Endothelial cell of umbilical vein (primary cell): ENCODE data around the gene FLT1. TPM values are rescaled to one million over a fixed set of nuclear protein-coding genes. Genes with fewer than 3 reads are reported as not detected.

ENCODE experiments used
- BruUV-seq: library from RNA; stranded (reverse); fragments of 400-500 nt; replicated peaks from 2 replicates; lab custom pipeline; 2021; lab: Mats Ljungman, UMichigan
- CTCF ChIA-PET: fragments of 300-600, 350-600 bp; sonication (Branson Sonifier 250); formaldehyde crosslinking; loops from one replicate; lab custom pipeline; 2021; ENCODE audit warnings: antibody characterized with exemption, inconsistent platforms; lab: Charles Lee
- POLR2A ChIA-PET: fragments of 300-600, 350-600 bp; sonication (Branson Sonifier 250); formaldehyde crosslinking; loops from one replicate; lab custom pipeline; 2021; ENCODE audit warnings: antibody characterized with exemption, inconsistent platforms; lab: Charles Lee
- DNase-seq: peaks from one replicate; pipeline ENCODE4 v3.0.0-alpha.2; 2011; ENCODE audit warnings: low read depth, low spot score
- FAIRE-seq: peaks from 2 replicates; lab custom pipeline; 2011; peaks lifted over from hg19 to GRCh38; lab: Jason Lieb, UNC
- H2AFZ ChIP-seq: 2 replicates; pipeline ENCODE4 v1.6.0; 2012; ENCODE audit warnings: low read depth, low read length, control low read depth, inconsistent platforms
- H3K27ac ChIP-seq: 2 replicates; pipeline ENCODE4 v1.5.1; 2011; ENCODE audit warnings: low read depth, mild to moderate bottlenecking, control low read depth, low read length, moderate library complexity; ENCODE audit not compliant: insufficient read depth
- H3K27me3 ChIP-seq, 2 experiments: 2 replicates each; pipeline versions ENCODE4 v1.6.0 to v1.6.1; 2011; ENCODE audit warnings: low read length in 2 of 2, mixed read lengths in 1 of 2; ENCODE audit not compliant: control insufficient read depth in 2 of 2, insufficient read depth in 2 of 2
- H3K36me3 ChIP-seq, 2 experiments: 2 replicates in 1 of 2; 3 replicates in 1 of 2; pipeline ENCODE4 v1.5.1; 2011; ENCODE audit warnings: low read length in 2 of 2, mild to moderate bottlenecking in 1 of 2, moderate library complexity in 1 of 2; ENCODE audit not compliant: control insufficient read depth in 2 of 2, insufficient read depth in 2 of 2; ENCODE audit errors: extremely low read depth in 1 of 2
- H3K4me1 ChIP-seq: 3 replicates; pipeline ENCODE4 v1.5.1; 2011; ENCODE audit warnings: mild to moderate bottlenecking, low read length; ENCODE audit not compliant: control insufficient read depth, insufficient read depth; ENCODE audit errors: extremely low read depth
- H3K4me2 ChIP-seq: 2 replicates; pipeline ENCODE4 v1.6.1; 2011; ENCODE audit warnings: low read length, control low read depth, mixed read lengths; ENCODE audit not compliant: insufficient read depth
- H3K4me3 ChIP-seq, 3 experiments: fragments of 200-600 bp in 1 of 3; sonication (generic), shearing (Covaris generic) in 1 of 3; replicated peaks in 1 of 3; 2 replicates each; pipeline ENCODE4 v1.5.1; 2011 to 2016; ENCODE audit warnings: control low read depth in 3 of 3, low read length in 3 of 3, mild to moderate bottlenecking in 2 of 3, inconsistent platforms in 1 of 3, low read depth in 1 of 3, moderate library complexity in 1 of 3; ENCODE audit not compliant: insufficient read depth in 1 of 3
- H3K79me2 ChIP-seq: 2 replicates; pipeline ENCODE4 v1.6.0; 2012; ENCODE audit warnings: low read length, inconsistent platforms; ENCODE audit not compliant: control insufficient read depth, insufficient read depth
- H3K9ac ChIP-seq: replicated peaks from 2 replicates; pipeline ENCODE3; 2011; ENCODE audit warnings: low read length, control low read depth; ENCODE audit not compliant: insufficient read depth; ENCODE audit errors: extremely low read depth
- H3K9me1 ChIP-seq: replicated peaks from 3 replicates; pipeline ENCODE4 v1.6.0; 2011; ENCODE audit warnings: mild to moderate bottlenecking, low read length; ENCODE audit not compliant: control insufficient read depth, insufficient read depth; ENCODE audit errors: extremely low read depth
- H3K9me3 ChIP-seq: replicated peaks from 2 replicates; pipeline ENCODE4 v1.5.1; 2012; ENCODE audit warnings: low read length, inconsistent platforms; ENCODE audit not compliant: control insufficient read depth, insufficient read depth
- H4K20me1 ChIP-seq: replicated peaks from 2 replicates; pipeline ENCODE3; 2011; ENCODE audit warnings: mild to moderate bottlenecking, low read length; ENCODE audit not compliant: control insufficient read depth, insufficient read depth; ENCODE audit errors: extremely low read depth
- EZH2 ChIP-seq: IDR thresholded peaks from 2 replicates; pipeline ENCODE4 v1.6.1; 2012; ENCODE audit warnings: borderline replicate concordance, low read depth, mild to moderate bottlenecking, moderate library complexity, low read length, inconsistent platforms; ENCODE audit not compliant: severe bottlenecking
- FOS ChIP-seq: IDR thresholded peaks from 2 replicates; pipeline ENCODE4 v1.6.1; 2011; ENCODE audit warnings: mild to moderate bottlenecking, low read length, moderate library complexity, borderline replicate concordance; ENCODE audit not compliant: insufficient read depth
- GATA2 ChIP-seq: IDR thresholded peaks from 2 replicates; pipeline ENCODE4 v1.7.0; 2011; ENCODE audit warnings: low read depth, mild to moderate bottlenecking, moderate library complexity, mixed read lengths, low read length; ENCODE audit not compliant: insufficient read length, insufficient read depth
- JUN ChIP-seq: IDR thresholded peaks from 2 replicates; pipeline ENCODE4 v1.6.1; 2011; ENCODE audit warnings: borderline replicate concordance, low read depth; ENCODE audit not compliant: insufficient read length, insufficient read depth
- MYC ChIP-seq: IDR thresholded peaks from one replicate; pipeline ENCODE4 v1.6.1; 2011; ENCODE audit warnings: mild to moderate bottlenecking, low read depth, low read length
- POLR2A ChIP-seq: IDR thresholded peaks from 2 replicates; pipeline ENCODE4 v1.6.1; 2012; ENCODE audit warnings: low read depth, mild to moderate bottlenecking, control low read depth, low read length
- POLR2AphosphoS5 ChIP-seq: IDR thresholded peaks from 2 replicates; pipeline ENCODE4 v1.6.1; 2012; ENCODE audit warnings: low read depth, mild to moderate bottlenecking, control low read depth, low read length, moderate library complexity; ENCODE audit not compliant: insufficient read depth
- dilution Hi-C: fragments of 300-500 bp; cut with MboI; formaldehyde crosslinking; loops from one replicate; pipeline ENCODE4 v1.15.0; 2019; ENCODE audit warnings: low sequenced_read_pairs; ENCODE audit not compliant: extremely low pct_ligation_motif_present
- intact Hi-C: fragments of 100-400 bp; cut with micrococcal nuclease; formaldehyde crosslinking; loops from one replicate; pipeline ENCODE4 v1.10.0; 2022
- polyA plus RNA-seq, 4 experiments: library from polyadenylated mRNA; depleted of rRNA in 3 of 4; stranded (reverse) in 3 of 4; unstranded in 1 of 4; fragments of >200 nt; gene quantifications; 2 replicates each; pipeline versions ENCODE4 v1.2.1 to v1.2.3, GENCODE V29; 2011 to 2012; ENCODE audit warnings: missing spikeins in 1 of 4
- total RNA-seq: library from RNA; stranded (reverse); gene quantifications from 2 replicates; pipeline ENCODE4 v1.2.3, GENCODE V29; 2021
- TF ChIP-seq, protein P1 (sequence below), 2 donors: IDR thresholded peaks; 1 replicate in 1 of 2; 2 replicates in 1 of 2; pipeline ENCODE4 v1.5.1; 2011; ENCODE audit warnings: low read length in 2 of 2, mild to moderate bottlenecking in 2 of 2, moderate library complexity in 2 of 2, control low read depth in 1 of 2, inconsistent platforms in 1 of 2, low read depth in 1 of 2; ENCODE audit not compliant: insufficient read depth in 1 of 2; ENCODE audit errors: extremely low read depth in 1 of 2
- TF ChIP-seq, protein P2 (sequence below): IDR thresholded peaks from 2 replicates; pipeline ENCODE4 v1.6.1; 2011; ENCODE audit not compliant: insufficient read depth, insufficient read length

The FLT1 gene
- total and polyA plus RNA-seq, 2 donors (not counting 3 experiments of a cell fraction or from before 2014, with no cell fraction given) = 16.0 to 104 TPM

DNA sequence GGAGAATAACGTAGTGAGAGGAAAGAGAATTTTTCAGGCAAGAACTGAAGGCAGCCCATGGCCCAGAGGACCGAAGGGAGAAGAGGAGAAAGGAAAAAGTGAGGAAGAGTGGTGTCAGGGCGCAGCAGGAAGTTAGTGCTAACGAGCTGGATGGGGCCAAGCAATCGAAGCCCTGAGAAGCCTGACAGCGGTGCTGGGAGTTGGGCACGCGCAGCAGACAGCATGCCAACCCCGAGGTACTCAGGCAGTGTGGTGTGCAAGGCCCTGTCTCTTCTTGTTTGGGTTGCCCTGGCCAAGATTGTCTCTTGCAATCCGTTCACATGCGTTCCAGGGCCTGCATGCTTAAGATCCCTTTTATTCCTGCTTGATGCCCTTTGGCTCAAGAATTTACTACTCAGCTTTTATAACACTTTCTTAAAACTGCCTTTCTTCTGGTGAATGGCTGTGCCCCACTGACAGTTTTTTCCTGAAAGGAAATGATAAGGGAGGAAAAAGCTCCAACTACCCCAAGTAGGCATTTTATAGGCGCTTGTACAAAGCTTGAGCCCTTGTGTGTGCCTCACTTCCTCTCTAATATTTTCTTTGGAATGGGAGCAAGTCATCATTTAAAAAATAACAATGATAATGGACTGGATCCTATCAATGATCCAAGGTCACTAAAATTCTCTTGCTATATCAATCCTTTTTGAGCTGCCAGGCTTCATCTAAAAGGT, 115.4 kb downstream of the FLT1 start:
- peak overlapping the region; percentile 9 for H2AFZ ChIP-seq
- peaks cover 3 to 6% of the 10 kb centered on the region in 2 experiments for H3K36me3 ChIP-seq
- H3K9ac ChIP-seq = peak overlapping the region; percentile 20
- H3K27me3 ChIP-seq = no peaks in the 10 kb centered on the region
- ChIA-PET POLR2A (interaction anchor here (0.7 to 1.4 kb wide), 4 partner anchors 10 to 29 kb away, joined by 3 to 4 read pairs (median 3); no protein-coding TSS in a partner anchor), CTCF (interaction anchor here (0.5 to 2.5 kb wide), 12 partner anchors 13 to 417 kb away, joined by 3 to 12 read pairs (median 5); no protein-coding TSS in a partner anchor)
- no peaks in the 10 kb centered on the region for H4K20me1 ChIP-seq
- peak overlapping the region; percentile 58 for H3K27ac ChIP-seq
- intact Hi-C loops (loop anchor here (1.0 to 2.0 kb wide), 3 partner anchors 23 to 55 kb away; no protein-coding TSS in a partner anchor), dilution Hi-C loops (no loop called here)
- TF ChIP-seq POLR2A (peak; percentile 20), JUN (peak; percentile 62), GATA2 (peak; percentile 92), POLR2AphosphoS5 (peak; percentile 69), FOS (peak; percentile 62), MYC (no peak), EZH2 (no peak)
- TF ChIP-seq, protein P1, sequence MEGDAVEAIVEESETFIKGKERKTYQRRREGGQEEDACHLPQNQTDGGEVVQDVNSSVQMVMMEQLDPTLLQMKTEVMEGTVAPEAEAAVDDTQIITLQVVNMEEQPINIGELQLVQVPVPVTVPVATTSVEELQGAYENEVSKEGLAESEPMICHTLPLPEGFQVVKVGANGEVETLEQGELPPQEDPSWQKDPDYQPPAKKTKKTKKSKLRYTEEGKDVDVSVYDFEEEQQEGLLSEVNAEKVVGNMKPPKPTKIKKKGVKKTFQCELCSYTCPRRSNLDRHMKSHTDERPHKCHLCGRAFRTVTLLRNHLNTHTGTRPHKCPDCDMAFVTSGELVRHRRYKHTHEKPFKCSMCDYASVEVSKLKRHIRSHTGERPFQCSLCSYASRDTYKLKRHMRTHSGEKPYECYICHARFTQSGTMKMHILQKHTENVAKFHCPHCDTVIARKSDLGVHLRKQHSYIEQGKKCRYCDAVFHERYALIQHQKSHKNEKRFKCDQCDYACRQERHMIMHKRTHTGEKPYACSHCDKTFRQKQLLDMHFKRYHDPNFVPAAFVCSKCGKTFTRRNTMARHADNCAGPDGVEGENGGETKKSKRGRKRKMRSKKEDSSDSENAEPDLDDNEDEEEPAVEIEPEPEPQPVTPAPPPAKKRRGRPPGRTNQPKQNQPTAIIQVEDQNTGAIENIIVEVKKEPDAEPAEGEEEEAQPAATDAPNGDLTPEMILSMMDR (IDR thresholded peaks at IDR 0.05; ENCODE audit: extremely low read depth in 1 of 2, insufficient read depth in 1 of 2, low read depth in 1 of 2, low read length in 2 of 2) = no peak
- TF ChIP-seq, protein P2, sequence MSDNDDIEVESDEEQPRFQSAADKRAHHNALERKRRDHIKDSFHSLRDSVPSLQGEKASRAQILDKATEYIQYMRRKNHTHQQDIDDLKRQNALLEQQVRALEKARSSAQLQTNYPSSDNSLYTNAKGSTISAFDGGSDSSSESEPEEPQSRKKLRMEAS = no peak
- no peaks in the 10 kb centered on the region for H3K9me3 ChIP-seq
- peaks cover 34% of the 10 kb centered on the region for H3K4me1 ChIP-seq
- H3K4me3 ChIP-seq = no peak overlapping the region
- DNase-seq = peak; percentile 86
- no peaks in the 10 kb centered on the region for H3K79me2 ChIP-seq
- H3K4me2 ChIP-seq = peak overlapping the region; percentile 20
- peak; percentile 94 for FAIRE-seq
- H3K9me1 ChIP-seq = no peaks in the 10 kb centered on the region
- no TSS peak for BruUV-seq
